Spleen (tissue), 7 donors: ENCODE data around the gene FLCN.

Experiments
- POLR2AphosphoS5 ChIP-seq, 3 donors: sonication (generic); formaldehyde crosslinking; IDR thresholded peaks; one replicate each; pipeline ENCODE4 v1.5.1; 2017; ENCODE audit warnings: antibody characterized with exemption in 3 of 3
- TF ChIP-seq, protein P1 (sequence below), 11 experiments: fragments of 200-600 bp in 7 of 11; fragments of 450-650 bp in 4 of 11; sonication (generic) in 4 of 11; IDR thresholded peaks in 8 of 11; conservative IDR thresholded peaks in 3 of 11; 1 replicate in 7 of 11; 2 replicates in 4 of 11; pipeline versions ENCODE4 v1.4.0 to v1.8.0; 2016 to 2021; ENCODE audit warnings: antibody characterized with exemption in 11 of 11, inconsistent platforms in 4 of 11, mild to moderate bottlenecking in 1 of 11
- donor health status: DM: no; HTN: no; CAD: no; lungs with moderate emphysema.
- donor health status: DM: no; HTN: no; CAD: no.
- donor health status: DM: no; HTN: no; CAD: no.

DNA sequence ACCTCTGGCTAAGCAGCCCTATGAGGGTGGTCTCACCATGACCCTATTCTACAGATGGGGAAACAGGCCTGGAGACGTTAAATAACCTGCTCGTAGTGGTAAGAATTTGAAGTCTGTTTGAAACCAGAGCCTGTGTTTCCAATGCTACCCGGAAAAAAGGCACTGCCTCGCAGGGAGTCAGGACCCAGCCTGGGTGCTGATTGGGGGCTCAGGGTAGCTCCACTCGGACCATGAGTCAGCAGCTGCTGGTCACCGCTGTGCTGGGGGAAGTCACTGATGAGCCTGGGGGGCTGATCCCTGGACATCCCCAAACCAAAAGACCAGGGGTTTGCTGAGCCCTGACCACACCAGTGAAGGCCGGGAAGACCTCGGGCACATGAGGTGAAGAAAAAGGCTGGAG lies 21.4 kb downstream of the FLCN start:
- TF ChIP-seq, protein P1, sequence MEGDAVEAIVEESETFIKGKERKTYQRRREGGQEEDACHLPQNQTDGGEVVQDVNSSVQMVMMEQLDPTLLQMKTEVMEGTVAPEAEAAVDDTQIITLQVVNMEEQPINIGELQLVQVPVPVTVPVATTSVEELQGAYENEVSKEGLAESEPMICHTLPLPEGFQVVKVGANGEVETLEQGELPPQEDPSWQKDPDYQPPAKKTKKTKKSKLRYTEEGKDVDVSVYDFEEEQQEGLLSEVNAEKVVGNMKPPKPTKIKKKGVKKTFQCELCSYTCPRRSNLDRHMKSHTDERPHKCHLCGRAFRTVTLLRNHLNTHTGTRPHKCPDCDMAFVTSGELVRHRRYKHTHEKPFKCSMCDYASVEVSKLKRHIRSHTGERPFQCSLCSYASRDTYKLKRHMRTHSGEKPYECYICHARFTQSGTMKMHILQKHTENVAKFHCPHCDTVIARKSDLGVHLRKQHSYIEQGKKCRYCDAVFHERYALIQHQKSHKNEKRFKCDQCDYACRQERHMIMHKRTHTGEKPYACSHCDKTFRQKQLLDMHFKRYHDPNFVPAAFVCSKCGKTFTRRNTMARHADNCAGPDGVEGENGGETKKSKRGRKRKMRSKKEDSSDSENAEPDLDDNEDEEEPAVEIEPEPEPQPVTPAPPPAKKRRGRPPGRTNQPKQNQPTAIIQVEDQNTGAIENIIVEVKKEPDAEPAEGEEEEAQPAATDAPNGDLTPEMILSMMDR (IDR thresholded peaks at IDR 0.05 in 8 of 11, conservative IDR thresholded peaks at IDR 0.05 in 3 of 11), result no peak
- TF ChIP-seq POLR2AphosphoS5 (IDR thresholded peaks at IDR 0.05), result no peak
